ENCODE results near the gene NCKAP5L. TPM values are rescaled to one million over a fixed set of nuclear protein-coding genes. Genes with fewer than 3 reads are reported as not detected.
A peak's percentile ranks its signal among the peaks of the same experiment; 100 is the strongest.

The NCKAP5L gene
- total and polyA plus RNA-seq, 9 donors = 2.5 to 27.3 (median 21.1) TPM

- Histone ChIP-seq H3K4me1 (ENCODE audit: insufficient read depth) (peaks cover 18% of the 10 kb centered on the region), H3K4me3 (no peak overlapping the region), H3K27me3 (no peaks in the 10 kb centered on the region), H3K9me3 (no peaks in the 10 kb centered on the region), H3K27ac (no peak overlapping the region), H3K36me3 (no peaks in the 10 kb centered on the region)
- TF ChIP-seq POLR2A (IDR thresholded peaks at IDR 0.05) (no peak), EP300 (IDR thresholded peaks at IDR 0.05) (no peak), CTCF (IDR thresholded peaks at IDR 0.05) (no peak)
- intact Hi-C loops (cut with DNase I) = no loop called here
- DNase-seq = no peak
- WGBS, 3 donors = 74 to 80% (median 77%) methylated on average over 1 of the region's 1 CpG
These were observed 15.1 kb downstream of the NCKAP5L start for GRCh38 chr12:49813131-49813530.

GRCh38 chr12:49811961-49812401, 16.2 kb downstream of the NCKAP5L start:
- Histone ChIP-seq H3K4me1 (ENCODE audit: insufficient read depth) (peaks cover 18% of the 10 kb centered on the region), H3K9me3 (no peaks in the 10 kb centered on the region), H3K27ac (no peak overlapping the region), H3K36me3 (no peaks in the 10 kb centered on the region), H3K4me3 (no peak overlapping the region), H3K27me3 (no peaks in the 10 kb centered on the region)
- no peak for DNase-seq
- WGBS, 3 donors = 86 to 88% (median 87%) methylated on average over 4 of the region's 4 CpGs
- TF ChIP-seq EP300 (IDR thresholded peaks at IDR 0.05) = no peak
- no peak for TF ChIP-seq CTCF (IDR thresholded peaks at IDR 0.05)
- TF ChIP-seq POLR2A (IDR thresholded peaks at IDR 0.05) = no peak
- intact Hi-C loops (cut with DNase I) = no loop called here

- Histone ChIP-seq H3K36me3 (no peaks in the 10 kb centered on the region), H3K27ac (no peak overlapping the region), H3K9me3 (no peaks in the 10 kb centered on the region), H3K4me1 (ENCODE audit: insufficient read depth) (peaks cover 18% of the 10 kb centered on the region), H3K27me3 (no peaks in the 10 kb centered on the region), H3K4me3 (no peak overlapping the region)
- intact Hi-C loops (cut with DNase I) = no loop called here
- DNase-seq = peak in 1 of 5 donors; percentile 7
- no peak for TF ChIP-seq POLR2A (IDR thresholded peaks at IDR 0.05)
- no peak for TF ChIP-seq EP300 (IDR thresholded peaks at IDR 0.05)
- no peak for TF ChIP-seq CTCF (IDR thresholded peaks at IDR 0.05)
- WGBS, 3 donors = 87 to 88% (median 87%) methylated on average over 5 of the region's 5 CpGs
These were observed 17.1 kb downstream of the NCKAP5L start for GRCh38 chr12:49811136-49811535.

- Histone ChIP-seq H3K27ac (peak overlapping the region; percentile 41 to 56), H3K4me3 (no peak overlapping the region), H3K4me1 (ENCODE audit: insufficient read depth) (peaks cover 18% of the 10 kb centered on the region), H3K9me3 (no peaks in the 10 kb centered on the region), H3K27me3 (no peaks in the 10 kb centered on the region), H3K36me3 (no peaks in the 10 kb centered on the region)
- WGBS, 3 donors = 29 to 37% (median 30%) methylated on average over 9 of the region's 9 CpGs
- peak in 1 of 5 donors; percentile 20 for DNase-seq
- TF ChIP-seq EP300 (IDR thresholded peaks at IDR 0.05) (no peak), CTCF (IDR thresholded peaks at IDR 0.05) (no peak), POLR2A (IDR thresholded peaks at IDR 0.05) (no peak)
- intact Hi-C loops (cut with DNase I) = no loop called here
These were observed 18.3 kb downstream of the NCKAP5L start for GRCh38 chr12:49809906-49810389.

All from ovary (tissue), 9 donors.